PC-3 (cell line): ENCODE measurements around the gene CSNK1D. TPM values are rescaled to one million over a fixed set of nuclear protein-coding genes. Genes with fewer than 3 reads are reported as not detected.

ENCODE experiments used
- ATAC-seq: fragments of 200-7000 bp; cut with Tn5 transposase; 2 replicates; pipeline ENCODE4 v1.9.1; 2020; ENCODE audit warnings: mild to moderate bottlenecking, moderate library complexity
- BruUV-seq: library from RNA; stranded (reverse); fragments of 400-500 nt; replicated peaks from 2 replicates; lab custom pipeline; 2021; lab: Mats Ljungman, UMichigan
- CTCF ChIA-PET: fragments of 300-600 bp; sonication (Branson Sonifier 250); formaldehyde crosslinking; loops from one replicate; lab custom pipeline; 2022; ENCODE audit warnings: antibody characterized with exemption; lab: Charles Lee
- POLR2A ChIA-PET: fragments of 300-600 bp; sonication (Branson Sonifier 250); formaldehyde crosslinking; loops from one replicate; lab custom pipeline; 2022; ENCODE audit warnings: antibody characterized with exemption; ENCODE audit not compliant: unreplicated experiment; lab: Charles Lee
- DNase-seq: peaks from one replicate; pipeline ENCODE4 v3.0.0-alpha.2; 2015
- H2AFZ ChIP-seq: fragments of 300-600 bp; sonication (generic); 2 replicates; pipeline ENCODE4 v1.6.0; 2016; ENCODE audit warnings: antibody characterized with exemption, low read length
- H3F3A ChIP-seq: fragments of 300-600 bp; sonication (generic); one replicate; pipeline ENCODE4 v1.6.0; 2017; ENCODE audit warnings: antibody characterized with exemption, low read length, control low read depth, mild to moderate bottlenecking; ENCODE audit not compliant: unreplicated experiment
- H3K27ac ChIP-seq: fragments of 300-600 bp; sonication (generic); 2 replicates; pipeline ENCODE4 v1.5.1; 2016; ENCODE audit warnings: mild to moderate bottlenecking, low read length
- H3K27me3 ChIP-seq: fragments of 300-600 bp; sonication (generic); 2 replicates; pipeline ENCODE4 v1.6.1; 2016; ENCODE audit warnings: low read length, mixed read lengths
- H3K36me3 ChIP-seq: fragments of 300-600 bp; sonication (generic); 2 replicates; pipeline ENCODE4 v1.6.1; 2016; ENCODE audit warnings: low read depth, mixed run types, low read length, mixed read lengths
- H3K4me1 ChIP-seq: fragments of 300-600 bp; sonication (generic); 2 replicates; pipeline ENCODE4 v1.5.1; 2016; ENCODE audit warnings: low read length; ENCODE audit not compliant: insufficient read depth
- H3K4me2 ChIP-seq: fragments of 300-600 bp; sonication (generic); 2 replicates; pipeline ENCODE4 v1.6.0; 2016; ENCODE audit warnings: low read length
- H3K4me3 ChIP-seq: fragments of 300-600 bp; sonication (generic); 2 replicates; pipeline ENCODE4 v1.5.1; 2016; ENCODE audit warnings: mild to moderate bottlenecking, low read length, mixed read lengths
- H3K79me2 ChIP-seq: fragments of 300-600 bp; sonication (generic); 2 replicates; pipeline ENCODE4 v1.6.1; 2017; ENCODE audit warnings: low read length, mixed read lengths
- H3K9ac ChIP-seq: fragments of 300-600 bp; sonication (generic); 2 replicates; pipeline ENCODE4 v1.6.0; 2016; ENCODE audit warnings: mild to moderate bottlenecking, low read length
- H3K9me2 ChIP-seq: fragments of 300-600 bp; sonication (generic); replicated peaks from 2 replicates; pipeline ENCODE4 v1.6.1; 2016; ENCODE audit warnings: mixed run types, low read length, mixed read lengths
- H3K9me3 ChIP-seq: fragments of 300-600 bp; sonication (generic); 2 replicates; pipeline ENCODE4 v1.6.1; 2016; ENCODE audit warnings: low read length, mixed read lengths
- H4K20me1 ChIP-seq: fragments of 300-600 bp; sonication (generic); 2 replicates; pipeline ENCODE4 v1.6.1; 2016; ENCODE audit warnings: low read length, mixed read lengths
- CTCF ChIP-seq: fragments of 300-600 bp; sonication (generic); conservative IDR thresholded peaks from 2 replicates; pipeline ENCODE4 v1.5.1; 2017; ENCODE audit warnings: antibody characterized with exemption, low read depth, mild to moderate bottlenecking, low read length
- EZH2 ChIP-seq: fragments of 300-600 bp; sonication (generic); IDR thresholded peaks from one replicate; pipeline ENCODE4 v1.6.1; 2017; ENCODE audit warnings: antibody characterized with exemption, mild to moderate bottlenecking, low read length; ENCODE audit not compliant: unreplicated experiment
- EZH2phosphoT487 ChIP-seq: fragments of 300-600 bp; sonication (generic); IDR thresholded peaks from 2 replicates; pipeline ENCODE4 v1.6.1; 2018; ENCODE audit warnings: mild to moderate bottlenecking, antibody characterized with exemption, low read length, borderline replicate concordance
- intact Hi-C: fragments of 100-400 bp; cut with micrococcal nuclease; formaldehyde crosslinking; loops from 2 replicates; pipeline ENCODE4 v1.9.0; 2023
- total RNA-seq: library from RNA; depleted of rRNA; stranded (reverse); fragments of >200 nt; gene quantifications from 2 replicates; pipeline ENCODE4 v1.2.3, GENCODE V29; 2014

CSNK1D gene
- total RNA-seq, 1 experiment from 2014 or later, result 58.6 TPM

- peak; percentile 92 for DNase-seq
- Histone ChIP-seq H3K79me2 (peaks cover 10% of the 10 kb centered on the region), H3K36me3 (no peaks in the 10 kb centered on the region), H3K9ac (peak overlapping the region; percentile 76), H3K4me2 (peak overlapping the region; percentile 68), H3K27ac (peak overlapping the region; percentile 91), H2AFZ (no peak overlapping the region), H3K9me3 (no peaks in the 10 kb centered on the region), H3K4me3 (no peak overlapping the region), H4K20me1 (no peaks in the 10 kb centered on the region), H3K9me2 (no peaks in the 10 kb centered on the region), H3K4me1 (peaks cover 40% of the 10 kb centered on the region), H3K27me3 (no peaks in the 10 kb centered on the region), H3F3A (no peaks in the 10 kb centered on the region)
- TF ChIP-seq CTCF (no peak), EZH2 (no peak), EZH2phosphoT487 (no peak)
- no TSS peak for BruUV-seq
- ChIA-PET CTCF (no interaction called here), POLR2A (no interaction called here)
- ATAC-seq, result peak; percentile 69
- intact Hi-C loops, result no loop called here
Observed at GRCh38 chr17:82216301-82217119, 57.0 kb downstream of the CSNK1D start.

- Histone ChIP-seq H3K27ac (peak overlapping the region; percentile 91), H3K79me2 (peaks cover 16% of the 10 kb centered on the region), H3K9me3 (no peaks in the 10 kb centered on the region), H3K4me1 (peaks cover 43% of the 10 kb centered on the region), H2AFZ (no peak overlapping the region), H3F3A (no peaks in the 10 kb centered on the region), H3K4me3 (no peak overlapping the region), H3K9me2 (no peaks in the 10 kb centered on the region), H3K27me3 (no peaks in the 10 kb centered on the region), H3K36me3 (no peaks in the 10 kb centered on the region), H4K20me1 (no peaks in the 10 kb centered on the region), H3K4me2 (no peak overlapping the region; the same call in 1 of the 2 replicates), H3K9ac (peak overlapping the region; percentile 76; the same call in 1 of the 2 replicates)
- DNase-seq, result no peak
- no peak for TF ChIP-seq EZH2
- TF ChIP-seq CTCF, result no peak
- TF ChIP-seq EZH2phosphoT487, result no peak
- CTCF ChIA-PET, result no interaction called here
- intact Hi-C loops, result no loop called here
- BruUV-seq, result no TSS peak
- ATAC-seq, result no peak
- POLR2A ChIA-PET, result no interaction called here
Observed at GRCh38 chr17:82215972-82216300, 57.6 kb downstream of the CSNK1D start.
